GM19351 (cell line): ENCODE results near the gene LRBA.
A peak's percentile ranks its signal among the peaks of the same experiment; 100 is the strongest.

Experiments used
- ATAC-seq: cut with Tn5 transposase; IDR thresholded peaks from one replicate; pipeline ENCODE4 v1.9.1; 2021; ENCODE audit warnings: mild to moderate bottlenecking, moderate library complexity; ENCODE audit not compliant: unreplicated experiment

Gene LRBA

DNA sequence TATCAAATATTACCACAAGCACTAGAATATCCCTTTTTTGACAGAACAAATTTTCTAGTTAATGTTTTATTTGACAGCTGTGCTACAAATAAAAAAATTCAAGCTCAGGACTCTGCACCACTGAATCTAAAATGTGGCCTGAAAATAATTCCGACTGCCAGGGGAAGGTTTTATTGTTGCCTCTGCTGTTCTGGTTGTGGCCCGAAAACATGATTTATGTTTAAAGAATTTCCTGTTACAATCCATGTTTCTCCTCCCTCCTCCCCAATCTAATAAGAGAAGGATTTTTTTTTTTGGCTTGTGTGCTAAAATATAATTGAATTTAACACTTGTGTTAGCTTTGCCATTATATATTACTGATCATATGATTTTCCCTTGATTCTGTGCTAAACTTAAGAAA lies 709.1 kb downstream of the LRBA start:
- no peak for ATAC-seq

DNA sequence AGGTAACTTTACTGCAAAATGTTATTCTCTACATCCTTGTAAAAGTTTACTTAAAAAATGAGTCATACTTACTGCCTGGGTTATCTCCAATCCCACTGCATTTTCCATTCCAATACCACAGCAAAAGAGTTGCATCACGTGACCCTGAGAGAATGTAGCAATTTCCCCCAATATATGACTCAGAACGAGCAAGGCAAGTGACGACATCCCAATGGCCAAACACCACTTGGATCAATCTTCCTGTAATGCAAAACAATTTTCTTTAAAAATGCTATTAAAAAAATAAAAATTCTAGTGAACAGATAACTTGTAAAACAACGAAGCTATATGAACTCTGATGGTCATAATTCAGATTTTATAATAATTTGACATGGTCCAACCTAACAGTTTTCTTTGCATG lies 712.5 kb downstream of the LRBA start:
- ATAC-seq = no peak

DNA sequence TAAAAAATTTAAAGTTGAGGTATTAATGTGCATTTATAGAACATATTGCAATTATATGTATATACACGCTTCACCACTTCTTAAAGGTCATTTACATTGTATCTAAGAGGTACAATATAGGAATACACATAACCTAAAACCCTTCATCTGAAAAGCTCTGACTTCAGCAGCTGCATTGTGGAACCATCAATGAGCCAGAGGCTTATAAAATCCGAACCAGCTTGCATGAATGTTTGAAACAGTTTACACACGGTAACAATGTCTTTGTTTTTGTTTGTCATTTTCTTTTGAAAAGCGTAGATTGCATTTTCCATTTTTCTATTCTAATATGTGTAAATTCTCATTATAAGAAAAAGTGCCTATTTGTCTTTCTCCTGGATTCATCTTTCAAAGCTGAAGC lies 715.3 kb downstream of the LRBA start:
- no peak for ATAC-seq

DNA sequence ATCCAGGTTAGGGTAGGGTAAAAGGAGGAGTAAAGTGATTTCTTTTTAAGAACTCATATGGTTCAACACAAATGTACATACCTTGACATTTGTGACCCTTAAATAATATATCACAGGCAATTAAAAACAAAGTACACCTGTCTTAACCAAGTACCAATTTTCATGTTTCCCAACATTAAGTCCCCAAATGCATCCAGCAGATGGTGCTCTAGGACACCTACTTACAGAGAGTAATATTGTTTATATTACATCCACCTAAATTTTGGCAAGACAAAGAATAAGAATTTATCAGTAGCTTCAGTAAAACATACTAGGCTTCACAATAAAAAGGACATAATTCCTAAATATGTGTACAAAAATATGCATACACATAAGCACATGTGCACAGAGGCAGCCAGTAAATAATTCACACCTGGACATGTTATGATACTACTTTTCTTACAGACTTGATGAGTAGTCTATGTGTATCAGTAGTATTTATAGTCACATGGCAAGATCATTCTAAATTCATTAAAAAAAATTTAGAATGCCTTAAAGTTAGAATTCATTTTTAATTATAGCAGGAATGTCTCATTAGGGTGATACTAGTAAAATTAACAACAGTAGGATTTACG lies 717.1 kb downstream of the LRBA start:
- ATAC-seq = peak; percentile 55

DNA sequence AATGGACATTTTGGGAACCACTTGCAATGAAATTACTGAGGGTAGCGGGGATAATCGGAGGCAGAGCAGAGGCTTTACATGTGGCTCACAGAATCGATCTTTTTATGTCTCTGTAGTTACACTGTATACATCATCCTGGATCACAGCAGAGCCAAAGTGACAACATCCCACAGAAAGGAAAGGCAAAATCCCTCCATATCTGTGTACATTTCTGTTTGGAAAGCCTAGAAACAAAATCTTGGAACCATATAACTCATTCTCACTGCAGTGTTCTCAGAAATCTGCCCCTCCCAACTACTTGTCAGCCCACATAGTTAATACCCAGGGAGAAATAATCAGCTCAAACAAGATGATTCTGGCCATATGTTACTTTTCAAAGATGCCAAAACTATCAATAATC lies 725.2 kb downstream of the LRBA start:
- no peak for ATAC-seq

DNA sequence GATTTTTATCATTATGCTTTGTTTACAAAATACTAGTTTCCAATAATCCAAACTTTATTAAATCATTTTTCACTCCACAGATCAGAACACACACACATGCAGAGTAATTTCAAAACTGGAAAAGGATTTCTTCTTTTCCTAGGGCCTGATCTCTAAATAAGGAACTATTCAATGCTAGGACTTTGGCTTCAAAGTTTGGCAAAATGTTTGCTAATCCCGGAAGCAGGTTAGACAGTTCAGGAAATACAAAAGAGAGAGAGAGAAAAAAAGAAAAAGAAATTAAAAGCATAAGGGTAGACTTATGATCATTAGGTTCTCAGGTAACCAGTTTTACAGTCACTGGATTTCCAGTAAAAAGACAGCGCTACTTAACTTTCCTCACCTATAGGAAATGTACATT lies 725.9 kb downstream of the LRBA start:
- no peak for ATAC-seq

DNA sequence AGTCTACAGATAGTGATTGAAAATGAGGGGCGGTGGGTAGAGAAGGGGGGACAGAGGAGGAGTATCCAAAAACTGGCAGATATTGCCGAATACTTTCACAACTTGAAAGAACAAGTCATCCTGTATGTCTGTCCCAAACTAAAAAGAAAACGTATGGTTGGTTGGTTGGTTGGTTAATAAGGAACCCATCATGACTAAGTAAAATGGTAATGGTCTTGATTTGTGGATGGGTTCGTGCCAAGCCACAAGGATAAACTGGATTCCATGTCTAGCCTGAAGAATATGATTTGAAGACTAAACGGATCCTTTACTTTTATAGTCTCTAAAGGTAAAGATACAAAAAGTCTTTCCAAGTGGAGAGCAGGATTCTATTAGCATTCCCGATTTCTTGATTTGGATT lies 728.4 kb downstream of the LRBA start:
- ATAC-seq = no peak

DNA sequence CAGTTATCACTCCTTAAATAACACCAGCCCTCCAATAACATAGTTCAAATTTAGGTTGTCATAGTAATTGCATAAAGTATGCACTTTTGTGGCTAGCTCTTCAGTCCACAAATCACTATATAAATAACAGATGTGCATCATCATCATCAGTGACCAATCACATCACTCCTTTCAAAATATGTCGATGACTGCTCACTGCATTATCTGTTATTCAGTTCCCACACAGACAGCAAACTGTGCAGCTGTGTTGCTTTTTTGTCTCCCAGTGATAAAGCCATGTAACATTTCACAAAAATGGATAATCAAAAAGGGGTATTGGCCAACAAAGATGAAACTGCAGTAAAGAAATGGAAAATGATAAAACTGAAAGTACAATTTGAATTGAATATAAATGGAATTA lies 731.4 kb downstream of the LRBA start:
- ATAC-seq = no peak

DNA sequence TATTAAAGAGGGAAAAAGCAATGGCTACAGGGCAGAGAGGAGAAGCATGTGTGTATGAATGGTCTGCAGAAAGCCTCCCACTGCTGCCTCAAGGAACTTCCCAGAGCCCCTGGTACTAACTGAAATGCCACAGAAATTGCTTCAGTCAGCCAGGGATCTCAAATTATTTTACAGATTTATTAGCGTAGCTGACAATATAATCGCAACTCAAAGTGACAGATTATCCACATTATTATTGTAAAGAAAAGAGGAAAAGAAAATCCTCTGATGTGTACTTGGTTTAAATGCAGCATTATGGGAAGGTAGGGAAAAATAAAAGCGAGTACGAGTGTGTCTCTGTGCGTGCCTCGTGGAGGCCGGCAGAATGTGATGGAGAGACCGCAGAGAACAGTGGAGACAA lies 734.1 kb downstream of the LRBA start:
- no peak for ATAC-seq

DNA sequence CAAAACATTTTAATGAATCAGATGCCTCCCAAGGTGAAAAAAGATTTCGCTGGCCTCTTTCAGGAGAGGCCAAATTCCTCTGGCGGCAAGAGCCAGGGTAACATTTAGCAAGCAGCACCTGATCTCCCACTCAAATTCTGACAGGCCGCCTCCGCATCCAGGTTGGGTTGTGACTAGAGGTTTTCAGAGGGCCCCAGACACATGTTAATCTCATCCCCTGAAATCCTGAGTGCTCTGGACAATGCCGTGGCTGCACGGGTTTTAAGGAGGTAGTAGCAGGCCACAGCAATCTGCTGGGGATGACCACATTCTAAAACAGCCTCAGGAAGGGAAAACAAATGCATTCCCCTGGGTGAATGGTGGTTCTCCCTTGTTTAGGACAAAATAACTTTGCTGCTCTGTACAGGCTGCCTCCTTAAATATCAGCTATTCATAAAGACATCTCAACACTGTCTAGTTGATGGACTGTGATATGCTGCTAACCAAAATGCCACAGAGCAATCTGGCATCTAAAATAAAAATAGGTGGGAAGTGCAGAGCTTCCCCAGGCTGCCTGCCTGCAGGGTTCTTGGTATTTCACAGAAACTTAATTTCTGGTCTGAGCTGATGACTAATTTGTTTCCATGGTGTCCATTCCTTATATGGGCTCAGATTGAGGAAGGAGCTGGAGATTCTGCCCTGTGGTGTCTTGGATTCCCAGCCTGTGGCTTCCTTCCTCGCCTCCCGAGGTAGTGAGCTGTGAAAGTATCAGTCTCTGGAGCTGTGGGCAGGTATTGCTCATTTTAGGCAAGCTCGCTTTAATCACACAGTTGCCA lies 734.8 kb downstream of the LRBA start:
- no peak for ATAC-seq

DNA sequence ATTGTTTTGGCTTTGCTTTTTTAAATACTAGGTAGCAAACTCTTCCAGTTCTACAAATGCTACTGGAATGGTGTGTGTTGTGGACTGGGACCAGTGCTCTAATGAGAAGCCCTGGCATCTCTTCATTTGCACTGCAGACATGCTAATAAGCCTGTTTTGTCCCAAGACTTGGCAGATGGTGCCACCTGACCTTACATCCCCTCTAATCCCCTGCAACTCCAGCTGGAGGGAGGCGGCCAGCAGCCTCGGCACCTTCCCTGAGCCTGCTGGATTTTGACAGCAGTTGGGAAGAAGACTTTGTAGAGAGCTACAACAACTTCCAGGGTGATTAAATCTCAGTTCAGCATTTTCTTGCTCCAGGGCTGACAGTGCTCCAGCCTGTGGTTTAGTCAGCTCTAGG lies 736.9 kb downstream of the LRBA start:
- ATAC-seq = no peak

DNA sequence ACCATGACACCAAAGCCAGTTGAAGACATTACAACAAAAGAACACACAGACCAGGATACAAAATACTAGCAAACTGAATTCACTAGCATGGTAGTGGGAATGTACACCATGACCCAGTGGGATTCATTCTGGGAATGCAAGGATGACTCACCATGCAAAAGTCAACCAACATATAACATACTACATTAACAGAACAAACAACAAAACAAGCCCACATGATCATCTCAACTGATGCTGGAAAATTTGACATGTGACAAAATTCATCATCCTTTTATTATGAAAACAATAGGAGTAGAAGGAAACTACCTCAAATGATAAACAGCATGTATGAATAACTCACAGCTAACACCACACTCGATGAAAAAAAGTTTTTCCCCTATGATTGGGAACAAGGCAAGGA lies 746.6 kb downstream of the LRBA start:
- no peak for ATAC-seq

DNA sequence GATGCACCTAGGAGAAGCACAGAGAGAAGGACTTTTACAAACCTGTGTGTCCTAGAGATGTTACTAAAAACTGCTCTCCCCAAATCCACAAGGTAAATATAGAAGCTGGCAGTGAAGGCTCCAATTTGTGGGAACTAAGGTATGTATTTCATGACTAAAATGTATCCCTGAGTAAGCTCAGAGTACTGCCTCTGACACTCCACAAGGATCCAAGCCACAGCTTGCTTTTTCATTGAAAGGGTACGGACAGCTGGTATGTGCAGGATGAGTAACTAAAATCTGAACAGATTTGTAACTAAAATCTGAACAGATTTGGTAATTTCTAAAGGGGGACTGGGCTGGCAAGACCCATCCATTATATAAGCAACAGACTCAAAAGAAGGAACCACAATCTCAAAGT lies 749.3 kb downstream of the LRBA start:
- no peak for ATAC-seq

DNA sequence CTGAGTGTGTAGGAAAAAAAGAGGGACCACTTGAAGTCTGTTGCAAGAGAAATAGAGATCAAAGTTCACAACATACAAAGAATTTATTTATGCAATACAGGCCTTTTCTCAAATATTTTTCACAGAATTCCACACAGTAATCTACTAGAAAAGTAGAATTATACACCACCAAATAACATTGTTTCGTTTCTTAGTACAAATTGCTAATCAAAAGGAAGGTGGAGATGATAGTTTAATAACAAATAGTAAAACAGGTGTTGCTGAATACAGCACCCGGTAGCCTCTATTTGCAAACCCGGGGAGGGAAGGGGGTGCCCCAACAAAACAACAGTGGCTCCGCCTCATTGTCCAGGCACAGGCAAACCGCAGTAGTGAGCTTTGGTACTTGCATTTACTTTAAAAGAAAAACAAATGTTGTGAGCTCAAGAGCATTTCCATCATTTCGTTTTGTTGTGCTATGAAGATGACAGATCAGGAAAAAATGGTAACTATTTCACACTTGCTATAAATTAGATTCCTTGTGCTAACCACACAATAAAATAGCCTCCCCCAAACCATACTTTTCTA lies 750.4 kb downstream of the LRBA start:
- no peak for ATAC-seq

DNA sequence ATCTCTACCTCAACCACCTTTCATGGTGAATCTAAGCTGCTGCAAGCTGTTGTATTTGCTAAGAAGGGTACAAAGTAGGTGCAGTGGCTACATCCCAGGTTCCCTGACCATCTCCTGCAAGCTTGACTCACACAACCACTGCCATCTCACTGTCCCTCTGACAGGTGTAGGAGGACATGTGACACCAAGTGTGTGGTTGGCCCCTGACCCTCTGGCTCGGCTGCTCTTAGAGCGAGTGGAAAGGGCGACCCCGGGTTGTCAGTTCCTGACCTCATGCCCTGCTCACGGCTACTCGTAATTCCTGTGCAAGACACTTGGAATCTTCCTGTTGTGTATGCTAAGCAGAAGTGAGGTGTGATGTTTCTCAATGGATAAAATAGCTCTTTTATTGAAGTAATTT lies 752.5 kb downstream of the LRBA start:
- ATAC-seq = no peak

DNA sequence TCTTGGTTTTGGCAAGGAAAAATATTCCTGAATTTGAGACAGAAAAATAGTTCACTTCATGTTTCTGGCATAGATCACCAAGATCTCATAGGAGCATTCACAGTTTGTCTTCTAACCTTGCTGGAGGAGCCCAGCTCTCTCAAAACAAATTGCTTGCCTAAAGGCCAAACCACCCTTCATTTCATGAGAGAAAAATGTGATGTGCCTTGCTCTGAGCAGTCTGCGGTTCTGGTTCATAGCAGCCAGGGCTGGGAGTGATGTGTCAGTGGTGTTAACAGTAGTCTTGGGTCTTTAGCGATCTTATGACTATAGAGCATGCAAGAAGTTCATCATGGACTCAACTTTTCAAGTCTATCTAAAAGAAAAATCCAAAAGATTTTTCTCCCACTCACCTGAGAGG lies 753.5 kb downstream of the LRBA start:
- ATAC-seq = no peak

DNA sequence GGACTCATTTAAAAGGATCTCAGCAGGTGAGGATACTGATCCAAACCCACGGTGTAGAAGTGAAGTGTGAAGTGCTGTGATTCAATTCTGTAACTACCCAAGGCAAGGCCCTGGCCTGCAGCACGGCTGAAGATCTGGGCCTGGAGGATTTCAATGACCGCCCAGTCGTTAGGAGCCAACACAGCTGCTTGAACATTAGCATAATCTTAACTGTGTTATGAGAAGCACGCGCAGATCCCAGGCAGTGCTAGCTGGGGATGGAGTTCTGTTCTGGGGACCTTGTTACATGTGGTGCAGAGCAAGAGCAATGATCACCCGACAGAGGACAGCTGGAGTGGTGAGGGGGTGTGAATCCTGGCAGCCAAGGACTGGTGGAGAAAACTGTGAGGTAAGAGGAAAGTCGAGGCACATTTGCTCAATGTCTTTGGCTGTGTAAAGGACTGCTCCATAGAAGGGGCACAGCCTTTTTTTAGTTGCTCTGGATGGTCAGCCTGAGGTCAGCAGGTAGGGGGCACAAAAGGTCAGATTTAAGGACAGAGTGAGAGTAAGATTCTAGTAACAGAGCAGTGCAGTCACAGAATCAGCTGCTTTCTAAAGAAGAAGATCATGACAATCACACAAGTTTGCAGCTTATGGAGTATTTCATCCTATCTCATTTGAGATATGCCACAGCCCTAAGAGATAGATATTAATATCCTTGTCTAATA lies 755.1 kb downstream of the LRBA start:
- ATAC-seq = no peak

DNA sequence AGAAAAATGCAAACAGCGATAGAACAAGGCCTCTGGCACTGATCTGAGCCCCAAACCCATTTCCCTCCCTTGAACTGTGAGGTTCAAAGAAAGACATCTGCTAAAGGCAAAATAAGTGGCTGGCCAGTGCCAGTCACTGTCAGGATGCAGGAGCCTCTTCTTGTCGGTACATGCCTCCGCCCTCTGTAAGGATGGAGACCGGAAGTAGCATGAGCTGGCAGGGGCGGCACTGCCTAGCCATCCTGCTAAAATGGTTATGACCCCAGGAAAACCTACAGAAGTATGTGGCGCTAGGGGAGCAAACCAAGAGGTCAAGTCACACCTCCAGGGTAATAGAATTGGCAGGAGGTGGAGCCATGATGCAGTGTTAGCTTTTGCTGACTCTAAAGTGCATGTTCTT lies 756.5 kb downstream of the LRBA start:
- ATAC-seq = no peak

DNA sequence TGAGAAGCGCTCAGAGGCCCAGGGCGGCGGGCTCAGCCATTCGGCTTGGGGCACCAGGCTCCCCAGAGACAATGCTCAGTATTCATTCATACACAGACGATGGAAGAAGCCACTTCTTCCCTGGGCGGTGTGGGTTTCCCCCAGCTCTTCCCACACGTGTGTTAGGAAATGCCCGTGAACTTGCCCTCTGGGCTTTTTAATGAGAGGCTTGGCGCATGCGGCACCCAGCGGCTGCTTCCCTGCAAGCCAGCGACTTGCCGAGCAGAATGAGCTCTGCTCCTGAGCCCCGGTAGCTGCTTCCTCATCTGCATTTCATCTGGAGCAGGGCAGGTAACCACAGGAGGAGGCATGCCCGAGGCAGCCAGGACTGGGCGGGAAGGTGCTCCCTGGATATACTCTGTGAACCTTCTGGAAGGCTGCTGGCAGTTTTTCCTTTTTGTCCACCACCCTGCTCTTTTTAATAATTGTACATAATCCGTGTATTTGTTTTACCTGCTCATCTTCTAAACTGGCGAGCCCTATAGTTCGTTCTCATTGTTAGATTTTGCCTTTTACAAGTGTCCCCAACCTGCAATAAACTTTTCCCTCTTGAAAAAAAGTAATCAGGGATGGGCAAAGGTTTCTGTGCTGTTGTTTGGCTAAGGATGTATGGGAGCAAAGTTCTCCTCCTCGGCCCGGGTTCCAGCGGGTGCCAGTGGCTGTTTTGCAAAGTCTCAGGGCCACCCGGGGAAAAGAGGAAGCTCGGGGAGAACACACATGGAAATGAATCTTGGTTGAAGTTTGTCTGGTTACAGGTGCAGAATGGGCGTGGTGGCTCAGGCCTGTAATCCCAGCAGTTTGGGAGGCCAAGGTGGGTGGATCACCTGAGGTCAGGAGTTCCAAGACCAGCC lies 758.0 kb downstream of the LRBA start:
- no peak for ATAC-seq

DNA sequence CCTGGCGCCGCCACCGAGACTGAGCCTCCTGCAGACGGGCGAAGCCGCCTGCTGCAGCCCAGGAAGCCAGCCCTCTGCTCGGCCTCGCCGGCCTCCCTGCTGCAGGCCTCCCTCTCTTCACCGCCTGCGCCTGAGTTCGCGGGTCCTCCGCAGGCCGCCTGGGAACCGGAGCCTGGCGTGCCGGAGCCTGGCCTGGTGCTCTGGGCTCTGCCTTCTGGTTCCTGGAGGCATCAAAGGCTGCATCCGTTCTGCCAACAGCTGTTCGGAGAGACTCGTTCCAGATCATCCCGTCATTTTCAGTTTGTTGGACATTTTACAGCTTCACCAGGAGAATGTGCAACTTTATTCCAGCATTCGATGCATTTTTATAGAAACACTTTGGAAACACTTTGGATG lies 758.9 kb downstream of the LRBA start:
- ATAC-seq = no peak
